Stomach (tissue), 9 donors: Measurements from ENCODE around the gene GPRIN1. TPM values are rescaled to one million over a fixed set of nuclear protein-coding genes. Genes with fewer than 3 reads are reported as not detected.

Experiments
- DNase-seq, 2 donors: peaks; one replicate each; pipeline versions ENCODE4 v3.0.0 to v3.0.0-alpha.2; 2013 to 2019
- H3K27ac ChIP-seq, 5 donors: fragments of 200-600 bp in 4 of 5; sonication (generic) in 4 of 5; one replicate each; pipeline ENCODE4 v1.5.1; 2013 to 2019; ENCODE audit warnings: mild to moderate bottlenecking in 1 of 5, moderate library complexity in 1 of 5
- H3K27me3 ChIP-seq, 3 donors: fragments of 200-600 bp; sonication (generic); one replicate each; pipeline ENCODE4 v1.5.1; 2017 to 2019; ENCODE audit warnings: mixed run types in 1 of 3
- H3K36me3 ChIP-seq, 4 donors: fragments of 200-600 bp; sonication (generic); 1 replicate in 3 of 4; 2 replicates in 1 of 4; pipeline ENCODE4 v1.5.1; 2016 to 2019
- H3K4me1 ChIP-seq, 4 donors: fragments of 200-600 bp; sonication (generic); one replicate each; pipeline ENCODE4 v1.5.1; 2016 to 2019
- H3K4me3 ChIP-seq, 4 donors: fragments of 200-600 bp; sonication (generic) in 3 of 4; one replicate each; pipeline ENCODE4 v1.5.1; 2016 to 2019; ENCODE audit warnings: mild to moderate bottlenecking in 1 of 4
- H3K9me3 ChIP-seq, 4 donors: fragments of 200-600 bp; sonication (generic); one replicate each; pipeline ENCODE4 v1.5.1; 2016 to 2019
- CTCF ChIP-seq, 7 experiments: fragments of 450-650 bp in 4 of 7; fragments of 200-600 bp in 3 of 7; sonication (generic) in 3 of 7; IDR thresholded peaks; one replicate each; pipeline ENCODE4 v1.5.1; 2016 to 2019; ENCODE audit warnings: antibody characterized with exemption in 7 of 7, control low read depth in 2 of 7, mild to moderate bottlenecking in 1 of 7
- EP300 ChIP-seq: sonication (generic); formaldehyde crosslinking; IDR thresholded peaks from one replicate; pipeline ENCODE4 v1.6.1; 2017; ENCODE audit warnings: antibody characterized with exemption
- POLR2A ChIP-seq, 4 donors: fragments of 450-650 bp; IDR thresholded peaks; one replicate each; pipeline ENCODE4 v1.6.1; 2016; ENCODE audit warnings: antibody characterized with exemption in 4 of 4, control low read depth in 2 of 4, mild to moderate bottlenecking in 1 of 4, moderate library complexity in 1 of 4
- POLR2AphosphoS5 ChIP-seq, 3 donors: sonication (generic); formaldehyde crosslinking; IDR thresholded peaks; one replicate each; pipeline ENCODE4 v1.6.1; 2016; ENCODE audit warnings: antibody characterized with exemption in 3 of 3
- WGBS, 5 donors: extraction: QIAGEN DNeasy Blood & Tissue Kit in 3 of 5; methylation state at CpG; one replicate each; pipeline versions ENCODE4 v1.1.5 to v1.1.7; 2013 to 2018; 5-methylcytosine and 5-hydroxymethylcytosine counted together
- intact Hi-C: fragments of 100-400 bp; cut with DNase I; formaldehyde crosslinking; loops from one replicate; pipeline ENCODE4 v1.15.1; 2023; ENCODE audit warnings: low total_unique reads
- polyA plus RNA-seq, 3 donors: library from polyadenylated mRNA; stranded (reverse); fragments of 200-250 nt; gene quantifications; one replicate each; pipeline ENCODE4 v1.2.3, GENCODE V29; 2013
- total RNA-seq, 5 donors: library from RNA; depleted of rRNA; stranded (reverse); fragments of >200 nt; gene quantifications; one replicate each; pipeline versions ENCODE4 v1.1.0 to v1.2.3, GENCODE V29; 2014 to 2016
- donor health status: healthy with polysubstance abuse.
- donor health status: Bipolar disorder and iron deficiency.
- donor health status: healthy.

Gene GPRIN1
- total and polyA plus RNA-seq, 8 donors, result 0.30 to 1.4 (median 0.59) TPM; not detected in 2

GRCh38 chr5:176561259-176561658 lies 48.7 kb downstream of the GPRIN1 start:
- no peak for DNase-seq
- no peaks in the 10 kb centered on the region for H3K4me1 ChIP-seq
- intact Hi-C loops, result no loop called here
- TF ChIP-seq CTCF (IDR thresholded peaks at IDR 0.05) (no peak), POLR2AphosphoS5 (IDR thresholded peaks at IDR 0.05) (no peak), POLR2A (IDR thresholded peaks at IDR 0.05) (no peak), EP300 (no peak)
- peaks cover 0 to 3% (median 0%) of the 10 kb centered on the region in 4 donors for H3K9me3 ChIP-seq
- no peak overlapping the region for H3K27ac ChIP-seq
- H3K4me3 ChIP-seq, result no peak overlapping the region
- no peaks in the 10 kb centered on the region for H3K36me3 ChIP-seq
- H3K27me3 ChIP-seq, result peaks cover 0 to 24% (median 0%) of the 10 kb centered on the region in 3 donors
- WGBS, 5 donors, result 85 to 93% (median 88%) methylated on average over 3 of the region's 3 CpGs

GRCh38 chr5:176560364-176560763 lies 49.6 kb downstream of the GPRIN1 start:
- Histone ChIP-seq H3K4me1 (no peaks in the 10 kb centered on the region), H3K36me3 (no peaks in the 10 kb centered on the region), H3K4me3 (no peak overlapping the region), H3K27me3 (peaks cover 0 to 22% (median 0%) of the 10 kb centered on the region in 3 donors), H3K9me3 (peaks cover 0 to 3% (median 0%) of the 10 kb centered on the region in 4 donors), H3K27ac (no peak overlapping the region)
- DNase-seq, result no peak
- intact Hi-C loops, result no loop called here
- TF ChIP-seq POLR2A (IDR thresholded peaks at IDR 0.05) (no peak), EP300 (no peak), POLR2AphosphoS5 (IDR thresholded peaks at IDR 0.05) (no peak), CTCF (IDR thresholded peaks at IDR 0.05) (no peak)
- WGBS, 5 donors, result 70 to 80% (median 72%) methylated on average over 8 of the region's 8 CpGs

- intact Hi-C loops, result no loop called here
Observed at GRCh38 chr5:176559683-176560082, 50.3 kb downstream of the GPRIN1 start.

DNA sequence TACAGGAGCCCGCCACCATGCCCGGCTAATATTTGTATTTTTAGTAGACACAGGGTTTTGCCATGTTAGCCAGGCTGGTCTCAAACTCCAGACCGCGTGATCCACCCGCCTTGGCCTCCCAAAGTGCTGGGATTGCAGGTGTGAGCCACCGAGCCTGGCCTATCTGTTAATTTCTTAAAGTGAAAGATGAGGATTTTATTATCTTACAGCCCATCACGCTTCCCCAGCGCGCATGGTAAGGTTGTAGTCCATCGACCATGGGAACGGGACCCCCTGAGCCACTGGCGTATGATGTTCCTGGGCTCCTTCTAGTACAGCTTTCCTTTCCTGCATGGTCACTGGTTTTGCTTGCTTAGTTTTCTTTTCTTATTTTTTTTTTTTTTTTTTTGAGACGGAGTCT lies 52.1 kb downstream of the GPRIN1 start:
- peaks cover 0 to 44% (median 0%) of the 10 kb centered on the region in 3 donors for H3K27me3 ChIP-seq
- no peak overlapping the region for H3K4me3 ChIP-seq
- whole genome bisulfite sequencing, 5 donors, result 92 to 98% (median 96%) methylated on average over 12 to 13 of the region's 13 CpGs
- TF ChIP-seq POLR2AphosphoS5 (IDR thresholded peaks at IDR 0.05), result no peak
- TF ChIP-seq POLR2A (IDR thresholded peaks at IDR 0.05), result no peak
- no peak for TF ChIP-seq EP300
- TF ChIP-seq CTCF (IDR thresholded peaks at IDR 0.05), result no peak
- intact Hi-C loops, result no loop called here
- H3K36me3 ChIP-seq, result no peaks in the 10 kb centered on the region
- H3K9me3 ChIP-seq, result peaks cover 0 to 3% (median 0%) of the 10 kb centered on the region in 4 donors
- DNase-seq, result no peak
- H3K4me1 ChIP-seq, result peaks cover 0 to 13% (median 2%) of the 10 kb centered on the region in 4 donors
- no peak overlapping the region for H3K27ac ChIP-seq

More at GRCh38 chr5:176559683-176560082, 50.3 kb downstream of the GPRIN1 start:
- peak in 1 of 3 donors; percentile 23 for TF ChIP-seq POLR2AphosphoS5 (IDR thresholded peaks at IDR 0.05)
- no peak for TF ChIP-seq POLR2A (IDR thresholded peaks at IDR 0.05)
- 15 to 30% (median 20%) methylated on average over 5 of the region's 5 CpGs for WGBS, 5 donors
- H3K9me3 ChIP-seq, result peaks cover 0 to 3% (median 0%) of the 10 kb centered on the region in 4 donors
- DNase-seq, result peak in 1 of 2 donors; percentile 59
- no peaks in the 10 kb centered on the region for H3K4me1 ChIP-seq
- H3K4me3 ChIP-seq, result no peak overlapping the region
- H3K27me3 ChIP-seq, result peaks cover 0 to 25% (median 0%) of the 10 kb centered on the region in 3 donors
- no peak overlapping the region for H3K27ac ChIP-seq
- no peaks in the 10 kb centered on the region for H3K36me3 ChIP-seq
